Epithelial cell of prostate (primary cell): ENCODE results near the gene CPNE2.
A peak's percentile ranks its signal among the peaks of the same experiment; 100 is the strongest.

Source experiments
- DNase-seq: peaks from one replicate; pipeline ENCODE4 v3.0.0-alpha.2; 2011; ENCODE audit warnings: low read depth, low spot score
- H3K27ac ChIP-seq: fragments of 450-650 bp; 2 replicates; pipeline ENCODE4 v1.5.1; 2017; ENCODE audit warnings: mild to moderate bottlenecking

The CPNE2 gene

DNA sequence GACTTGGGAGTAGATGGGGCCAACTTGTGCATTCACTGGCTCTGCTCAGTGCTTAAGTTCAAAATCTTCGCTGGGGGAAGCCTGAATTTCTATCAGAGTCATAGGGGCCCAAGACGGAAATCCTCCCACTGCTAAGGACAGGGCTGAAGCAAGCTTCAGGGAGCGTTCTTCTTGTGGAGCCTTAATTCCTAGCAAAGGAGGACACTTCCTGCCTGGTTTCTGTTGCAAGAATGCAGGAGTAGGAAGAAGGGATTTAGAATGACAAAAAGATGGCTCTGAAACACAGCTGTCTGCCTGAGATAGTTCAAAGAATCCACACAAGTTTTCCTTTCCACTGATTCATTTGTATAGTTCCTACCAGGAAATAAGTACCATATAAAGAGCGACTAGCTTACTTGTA, 67.1 kb downstream of the CPNE2 start:
- DNase-seq, result no peak
- H3K27ac ChIP-seq, result no peak overlapping the region

DNA sequence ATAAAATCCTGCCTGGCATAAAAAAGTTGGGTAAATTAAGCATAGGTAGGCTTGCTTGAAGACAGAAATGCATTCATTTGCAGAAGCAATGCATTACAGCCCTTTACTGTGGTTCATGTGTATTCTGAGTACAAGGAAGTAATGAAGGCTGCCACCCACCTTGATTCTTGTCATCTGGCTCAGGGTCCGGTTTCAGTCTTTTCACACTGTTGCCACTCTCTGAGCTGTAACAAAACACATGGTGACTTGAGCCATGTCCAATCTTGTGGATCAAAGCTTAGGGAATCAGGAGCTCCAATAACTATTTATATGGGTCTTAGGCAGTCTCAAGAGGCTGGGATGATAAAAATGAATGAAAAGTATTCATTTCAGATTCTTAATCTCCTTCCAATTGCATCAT, 71.5 kb downstream of the CPNE2 start:
- DNase-seq, result no peak
- H3K27ac ChIP-seq, result no peak overlapping the region

DNA sequence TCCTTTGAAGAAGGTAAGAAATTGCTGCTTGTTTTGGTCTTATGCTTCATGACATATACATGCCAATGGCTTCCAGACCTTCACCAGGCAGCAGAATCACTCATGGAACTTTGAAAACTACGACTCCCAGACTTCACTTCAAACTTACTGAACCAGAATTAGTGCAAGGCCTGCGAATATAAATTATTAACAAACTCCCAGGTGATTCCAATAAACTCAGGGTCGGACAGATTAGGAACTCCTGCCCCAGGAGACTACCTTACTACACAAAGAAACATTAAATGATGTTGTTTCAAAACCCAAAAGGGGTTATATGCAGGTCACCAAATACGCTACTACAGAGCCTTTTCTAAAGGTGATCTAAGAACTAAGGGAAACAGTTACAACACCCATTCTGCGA, 73.1 kb downstream of the CPNE2 start:
- no peak overlapping the region for H3K27ac ChIP-seq
- no peak for DNase-seq

DNA sequence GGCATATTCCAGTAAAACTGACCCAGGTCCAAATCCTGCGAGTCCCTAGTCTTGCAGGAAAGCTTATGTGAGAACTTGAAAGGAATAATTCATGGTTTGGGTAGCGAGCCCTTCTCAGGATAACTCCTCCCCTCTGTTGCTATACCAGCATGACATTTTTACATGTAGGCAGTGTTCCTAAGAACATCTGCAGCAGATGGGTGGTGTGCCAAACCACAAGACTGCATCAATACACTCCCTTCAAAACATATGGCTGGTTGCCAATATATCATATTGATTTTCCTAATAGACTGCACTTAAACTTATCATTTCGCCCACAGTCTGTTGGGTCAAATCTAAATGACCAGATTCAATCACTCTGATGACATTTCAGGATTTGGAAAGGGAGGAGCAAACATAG, 73.6 kb downstream of the CPNE2 start:
- DNase-seq, result no peak
- no peak overlapping the region for H3K27ac ChIP-seq

DNA sequence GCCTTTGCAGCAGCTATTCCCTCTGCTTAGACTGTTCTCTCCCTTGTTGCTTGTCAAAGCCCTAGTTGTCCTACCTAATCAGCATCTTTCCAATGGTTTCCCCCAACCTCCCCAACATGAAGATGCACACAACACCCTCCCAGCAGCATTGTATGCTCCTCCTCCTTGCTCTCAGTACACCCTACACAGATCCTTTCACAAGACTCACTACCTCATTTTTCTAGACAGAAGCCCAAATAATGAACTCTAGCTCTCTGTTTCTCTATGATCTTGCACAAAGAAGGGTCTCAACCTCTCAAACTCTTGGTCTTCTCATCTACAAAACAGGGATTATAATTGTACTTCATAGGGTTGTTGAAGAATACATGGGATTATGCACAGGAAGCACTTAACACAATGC, 74.1 kb downstream of the CPNE2 start:
- no peak for DNase-seq
- H3K27ac ChIP-seq, result peak overlapping the region; percentile 33

DNA sequence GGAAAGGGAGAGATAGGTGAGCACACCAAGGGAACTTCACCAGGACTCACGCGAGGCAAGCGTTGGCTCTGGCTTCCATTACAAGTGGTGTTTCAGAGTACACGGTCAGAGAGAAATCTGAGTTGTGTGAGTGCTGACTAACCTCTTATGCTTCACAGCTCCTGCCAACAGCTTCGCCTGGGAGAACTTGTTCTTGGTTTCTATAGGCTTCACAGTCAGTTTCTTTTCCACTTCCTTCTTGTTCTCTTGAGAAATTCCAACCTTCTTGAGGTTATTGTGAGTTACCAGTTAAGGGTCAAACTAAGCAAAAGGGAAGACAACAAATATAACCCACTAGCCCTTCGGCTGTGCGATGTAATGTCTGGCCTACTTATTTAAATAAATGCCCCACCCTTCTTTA, 74.6 kb downstream of the CPNE2 start:
- peak overlapping the region; percentile 33 for H3K27ac ChIP-seq
- DNase-seq, result peak; percentile 70

DNA sequence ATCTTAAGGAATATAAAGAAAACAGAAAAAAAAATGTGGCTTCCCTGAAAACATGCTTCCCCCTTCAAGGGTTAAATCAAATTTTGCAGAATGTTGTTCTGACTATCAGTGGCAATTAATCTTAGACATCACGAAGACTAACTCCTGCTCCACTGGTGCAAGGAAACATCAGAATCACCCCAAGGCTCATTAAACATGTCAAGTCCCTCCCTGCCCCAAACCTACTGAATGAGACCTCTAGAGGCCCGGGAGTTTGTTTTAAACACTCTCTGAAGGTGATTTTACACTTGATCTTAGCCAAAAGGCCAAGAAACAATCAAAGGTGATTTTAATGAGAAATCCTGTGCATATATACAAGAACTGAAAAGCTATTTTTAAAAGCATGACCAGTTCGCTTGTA, 75.2 kb downstream of the CPNE2 start:
- DNase-seq, result no peak
- peak overlapping the region; percentile 33 for H3K27ac ChIP-seq

DNA sequence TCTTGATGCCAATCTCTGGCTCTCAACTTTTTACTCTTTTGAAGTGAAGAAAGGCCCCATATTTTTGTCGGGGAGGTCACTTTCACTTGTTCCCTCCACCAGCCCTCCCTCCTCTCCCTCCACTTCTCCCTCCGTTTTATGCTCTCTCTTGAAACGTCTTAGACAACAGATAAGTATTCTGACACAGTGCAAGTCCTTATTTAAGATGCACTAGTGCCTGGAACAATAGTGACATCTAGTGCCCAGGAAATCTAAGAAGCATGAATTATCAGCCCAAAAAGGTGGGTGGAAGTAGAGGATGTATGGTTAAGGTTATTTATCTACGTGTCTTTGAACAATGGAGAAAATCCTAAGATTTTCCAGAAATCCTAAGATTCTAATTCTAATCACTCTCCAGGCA, 75.6 kb downstream of the CPNE2 start:
- H3K27ac ChIP-seq, result peak overlapping the region; percentile 33
- no peak for DNase-seq

DNA sequence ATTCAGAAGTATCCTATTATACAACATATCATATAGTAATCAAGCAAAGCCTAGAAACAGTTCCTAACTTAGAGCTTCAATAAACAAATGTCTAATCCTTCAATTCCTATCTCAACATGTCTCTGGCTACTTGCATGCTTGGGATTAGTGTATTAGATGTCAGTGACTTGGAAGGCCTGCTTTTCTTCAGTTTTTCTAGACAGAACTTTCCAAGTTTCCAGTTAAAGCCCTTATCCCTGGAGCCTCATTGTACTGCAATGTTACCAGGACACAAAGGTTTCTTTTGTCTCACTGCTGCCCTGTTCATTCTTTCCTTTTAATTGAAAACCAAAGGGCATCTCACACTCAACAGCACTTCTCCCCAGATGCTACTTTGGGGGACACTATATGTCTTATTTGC, 76.9 kb downstream of the CPNE2 start:
- no peak overlapping the region for H3K27ac ChIP-seq
- no peak for DNase-seq

DNA sequence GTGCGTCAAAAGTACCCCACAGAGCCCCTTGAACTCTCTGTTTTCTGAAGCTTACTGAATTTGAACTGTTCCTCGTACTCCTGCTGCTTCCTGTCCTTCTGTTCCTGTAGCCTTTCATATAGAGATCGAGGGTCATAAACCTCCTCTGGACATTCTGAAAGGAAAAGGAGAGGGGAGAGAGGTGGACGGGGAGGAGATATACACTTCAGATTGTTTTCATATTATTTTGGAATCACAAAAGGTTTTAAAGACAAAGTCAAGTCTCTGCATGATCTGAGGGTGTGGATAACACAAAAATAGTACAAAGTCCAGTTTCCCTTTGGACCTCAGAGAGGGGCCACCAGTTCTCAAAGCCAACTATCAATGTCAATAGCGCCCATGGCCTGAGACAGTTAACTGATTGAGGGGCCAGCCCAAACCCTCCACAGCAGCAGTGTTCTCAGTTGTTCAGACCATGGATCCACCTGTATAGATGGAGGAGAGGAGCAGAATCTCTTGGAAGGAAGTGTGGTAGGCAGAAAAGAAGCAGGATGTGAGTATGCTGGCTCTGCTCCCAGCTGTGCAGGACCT, 80.4 kb downstream of the CPNE2 start:
- no peak overlapping the region for H3K27ac ChIP-seq
- DNase-seq, result no peak

DNA sequence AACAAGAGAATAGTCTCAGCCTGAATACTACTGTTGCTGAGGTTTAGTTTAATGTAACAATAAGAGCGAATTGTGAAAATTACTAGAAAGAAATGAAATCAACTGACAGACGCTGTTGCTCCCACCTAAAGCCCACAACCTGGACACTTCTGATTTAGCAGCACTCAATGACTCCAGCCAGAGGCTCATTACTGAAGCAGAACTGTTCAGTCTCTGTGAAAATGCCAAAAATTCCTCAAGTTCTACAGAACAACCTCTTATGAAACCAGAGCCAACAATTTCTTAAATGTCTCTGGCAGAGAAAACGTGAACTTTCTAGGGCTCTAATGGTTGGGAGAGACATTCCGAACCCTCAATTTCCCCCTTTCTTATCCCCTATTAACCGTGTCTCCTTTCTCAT, 83.5 kb downstream of the CPNE2 start:
- H3K27ac ChIP-seq, result no peak overlapping the region

DNA sequence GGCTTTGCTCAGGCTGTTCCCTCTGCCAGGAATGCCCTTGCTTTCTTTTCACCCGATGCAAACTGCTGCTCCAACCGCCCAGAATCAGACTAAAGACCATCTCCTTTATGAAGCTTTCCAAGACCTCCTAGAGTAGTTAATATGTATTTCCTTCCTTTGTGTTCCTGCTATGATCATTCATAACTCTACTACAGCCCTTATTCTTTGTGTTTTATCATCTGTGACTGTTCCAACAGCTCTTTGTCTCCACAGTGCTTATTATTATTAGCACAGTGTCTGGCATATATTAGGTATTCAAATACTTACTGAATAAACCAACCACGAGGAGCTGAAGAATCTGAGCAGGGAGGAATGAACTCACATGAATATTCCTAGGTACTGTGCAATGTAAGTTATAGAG, 85.8 kb downstream of the CPNE2 start:
- DNase-seq, result no peak
- H3K27ac ChIP-seq, result no peak overlapping the region

More for the DNA sequence above, 83.5 kb downstream of the CPNE2 start:
- DNase-seq, result no peak

DNA sequence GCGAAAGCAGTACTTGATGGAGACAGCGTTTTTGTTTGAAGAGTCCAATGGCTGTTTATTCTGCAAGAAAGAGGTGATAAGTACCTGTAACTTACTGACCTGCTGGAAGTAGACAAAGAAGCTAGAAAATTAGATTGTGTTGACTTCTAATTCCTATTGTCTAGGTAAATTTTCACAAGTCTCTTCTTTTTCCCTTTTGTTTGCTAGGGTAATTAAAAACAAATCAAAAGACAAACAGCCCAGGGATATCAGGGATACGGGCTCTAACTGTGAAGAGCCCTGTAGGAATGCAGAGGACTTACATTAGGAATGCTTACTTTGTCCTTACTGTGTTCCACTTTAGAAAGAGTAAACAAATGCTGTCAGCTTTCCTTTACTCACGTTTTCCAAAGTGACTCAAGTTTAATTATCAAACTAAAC, 86.4 kb downstream of the CPNE2 start:
- DNase-seq, result no peak
- no peak overlapping the region for H3K27ac ChIP-seq

DNA sequence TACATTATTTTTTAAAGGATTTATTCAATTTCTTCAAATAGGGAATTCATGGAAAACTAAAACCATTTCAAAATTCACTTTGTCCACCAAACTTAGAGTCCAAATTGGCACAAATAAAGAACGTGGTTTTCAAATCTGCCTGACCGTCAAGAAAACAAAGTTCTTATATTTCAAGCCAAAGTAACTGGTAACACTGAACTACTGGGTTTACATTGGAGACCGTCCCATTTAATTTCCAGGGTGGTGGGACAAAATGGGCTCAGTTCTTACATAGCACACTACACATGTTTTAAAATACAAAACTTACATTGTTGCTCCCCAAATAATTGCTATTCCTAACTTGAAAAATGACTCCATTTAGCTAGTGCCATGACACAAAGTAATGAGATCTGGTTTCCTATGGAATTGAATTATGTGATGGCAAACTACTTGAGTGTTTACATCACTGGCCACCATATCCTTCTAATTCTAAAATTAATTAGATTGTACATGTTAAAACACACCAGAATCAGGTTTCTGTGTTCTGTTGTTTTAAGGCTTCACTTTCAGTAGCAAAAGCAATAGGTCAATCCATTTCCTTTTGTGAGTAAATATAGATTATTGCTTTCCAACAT, 86.9 kb downstream of the CPNE2 start:
- DNase-seq, result no peak
- no peak overlapping the region for H3K27ac ChIP-seq

DNA sequence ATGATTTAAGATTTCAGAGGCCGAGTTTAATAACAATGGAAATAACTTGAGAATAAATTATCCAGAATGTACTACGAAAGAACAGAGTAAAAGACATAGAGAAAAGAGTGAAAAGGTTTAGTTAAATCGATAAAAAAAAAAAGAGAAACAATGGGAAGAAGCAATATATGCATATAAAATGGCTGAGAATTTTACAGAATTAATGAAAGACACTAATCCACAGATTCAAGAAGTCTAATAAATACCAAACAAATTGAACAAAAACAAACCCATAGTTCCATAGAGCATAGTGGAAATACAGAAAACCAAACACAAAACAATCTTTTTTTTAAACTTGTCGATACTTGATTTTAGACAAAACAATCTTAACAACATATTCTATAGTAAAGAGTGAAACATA, 91.7 kb downstream of the CPNE2 start:
- DNase-seq, result no peak
- no peak overlapping the region for H3K27ac ChIP-seq

DNA sequence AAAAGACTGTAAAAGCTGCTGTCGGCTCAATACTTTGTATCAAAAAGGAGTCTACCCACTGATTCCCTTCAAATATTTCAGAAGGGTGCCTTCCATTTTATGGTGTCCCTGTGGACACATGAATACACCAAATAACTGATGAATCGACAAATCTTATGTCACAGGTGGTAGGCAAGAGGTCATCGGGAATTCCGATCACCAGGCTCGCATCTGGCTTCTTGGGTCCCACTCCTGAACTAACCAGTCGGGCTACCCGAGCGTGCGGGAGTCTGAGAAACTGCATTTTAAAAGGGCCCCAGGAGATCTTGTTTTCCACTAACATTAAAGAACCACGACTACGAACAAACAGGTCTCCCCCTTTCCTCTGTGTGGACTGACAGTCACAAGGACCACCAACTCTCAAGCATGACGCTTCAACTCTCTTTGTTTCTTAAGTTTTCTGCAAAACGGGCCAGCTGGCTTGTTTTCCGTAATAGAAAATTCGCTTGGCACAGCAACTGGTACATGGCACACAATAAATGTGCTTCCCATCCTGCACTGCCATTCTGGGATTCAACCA, 92.6 kb downstream of the CPNE2 start:
- DNase-seq, result no peak
- peak overlapping the region; percentile 93 for H3K27ac ChIP-seq

DNA sequence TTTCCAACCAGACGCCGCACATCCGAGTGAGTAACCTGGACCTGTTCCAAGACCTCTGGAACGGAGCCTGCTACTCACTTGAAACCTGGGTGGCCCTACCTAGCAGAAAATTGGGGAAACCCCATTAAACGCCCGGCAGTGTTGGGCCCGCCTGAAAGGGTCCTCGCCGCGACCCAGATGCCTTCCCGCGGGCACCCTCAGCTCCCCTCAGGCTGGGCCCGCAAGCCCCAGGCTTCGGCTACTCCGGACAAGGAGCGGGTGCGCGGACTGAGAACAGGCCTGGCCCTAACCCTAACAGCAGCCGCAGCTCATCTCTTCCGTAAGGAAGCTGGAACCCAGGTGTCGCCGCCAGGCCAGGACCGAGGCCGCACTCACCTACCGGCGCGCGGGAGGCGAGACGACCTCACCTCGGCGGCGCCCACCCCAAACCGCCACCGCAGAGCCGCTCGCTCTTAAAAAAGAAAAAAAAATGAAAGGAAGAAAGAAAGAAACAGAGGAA, 93.1 kb downstream of the CPNE2 start:
- peak overlapping the region; percentile 93 for H3K27ac ChIP-seq
- no peak for DNase-seq

DNA sequence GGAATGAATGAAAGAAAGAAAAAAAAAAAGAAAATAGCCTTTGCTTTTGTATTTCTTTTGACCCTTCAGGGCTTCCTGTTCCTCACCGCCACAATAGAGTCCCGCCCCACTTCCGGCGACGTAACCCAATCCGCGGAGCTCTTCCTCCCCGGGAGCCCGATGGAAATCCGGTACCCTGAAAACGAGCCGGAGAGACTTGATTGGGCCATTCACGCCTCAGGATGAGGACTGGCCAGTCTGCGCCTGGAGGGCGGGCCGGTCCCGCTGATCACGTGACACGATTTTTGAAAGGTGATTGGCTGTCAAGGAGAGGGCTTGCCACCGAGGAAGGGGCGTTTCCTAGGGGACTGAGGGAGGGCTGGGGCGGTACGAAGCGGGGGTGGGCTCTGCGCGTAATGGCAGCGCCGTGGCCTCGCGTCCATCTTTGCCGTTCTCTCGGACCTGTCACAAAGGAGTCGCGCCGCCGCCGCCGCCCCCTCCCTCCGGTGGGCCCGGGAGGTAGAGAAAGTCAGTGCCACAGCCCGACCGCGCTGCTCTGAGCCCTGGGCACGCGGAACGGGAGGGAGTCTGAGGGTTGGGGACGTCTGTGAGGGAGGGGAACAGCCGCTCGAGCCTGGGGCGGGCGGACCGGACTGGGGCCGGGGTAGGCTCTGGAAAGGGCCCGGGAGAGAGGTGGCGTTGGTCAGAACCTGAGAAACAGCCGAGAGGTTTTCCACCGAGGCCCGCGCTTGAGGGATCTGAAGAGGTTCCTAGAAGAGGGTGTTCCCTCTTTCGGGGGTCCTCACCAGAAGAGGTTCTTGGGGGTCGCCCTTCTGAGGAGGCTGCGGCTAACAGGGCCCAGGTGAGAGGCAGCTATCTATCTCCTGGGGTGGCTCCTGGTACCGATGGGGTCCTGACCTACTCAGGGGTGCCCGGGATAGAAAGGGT, 93.8 kb downstream of the CPNE2 start, which contains the start of the genes PSME3IP1 and RSPRY1:
Gene PSME3IP1, minus strand, starts transcription at position 95 of the 927 bp plus-strand sequence. CDS start 12,185 bp downstream, outside the sequence.
Gene RSPRY1, plus strand, starts transcription at position 385 of the 927 bp plus-strand sequence. CDS start 18,330 bp downstream, outside the sequence.
- H3K27ac ChIP-seq, result peak within 1 kb of the TSS; percentile 93
- peak; percentile 98 for DNase-seq

DNA sequence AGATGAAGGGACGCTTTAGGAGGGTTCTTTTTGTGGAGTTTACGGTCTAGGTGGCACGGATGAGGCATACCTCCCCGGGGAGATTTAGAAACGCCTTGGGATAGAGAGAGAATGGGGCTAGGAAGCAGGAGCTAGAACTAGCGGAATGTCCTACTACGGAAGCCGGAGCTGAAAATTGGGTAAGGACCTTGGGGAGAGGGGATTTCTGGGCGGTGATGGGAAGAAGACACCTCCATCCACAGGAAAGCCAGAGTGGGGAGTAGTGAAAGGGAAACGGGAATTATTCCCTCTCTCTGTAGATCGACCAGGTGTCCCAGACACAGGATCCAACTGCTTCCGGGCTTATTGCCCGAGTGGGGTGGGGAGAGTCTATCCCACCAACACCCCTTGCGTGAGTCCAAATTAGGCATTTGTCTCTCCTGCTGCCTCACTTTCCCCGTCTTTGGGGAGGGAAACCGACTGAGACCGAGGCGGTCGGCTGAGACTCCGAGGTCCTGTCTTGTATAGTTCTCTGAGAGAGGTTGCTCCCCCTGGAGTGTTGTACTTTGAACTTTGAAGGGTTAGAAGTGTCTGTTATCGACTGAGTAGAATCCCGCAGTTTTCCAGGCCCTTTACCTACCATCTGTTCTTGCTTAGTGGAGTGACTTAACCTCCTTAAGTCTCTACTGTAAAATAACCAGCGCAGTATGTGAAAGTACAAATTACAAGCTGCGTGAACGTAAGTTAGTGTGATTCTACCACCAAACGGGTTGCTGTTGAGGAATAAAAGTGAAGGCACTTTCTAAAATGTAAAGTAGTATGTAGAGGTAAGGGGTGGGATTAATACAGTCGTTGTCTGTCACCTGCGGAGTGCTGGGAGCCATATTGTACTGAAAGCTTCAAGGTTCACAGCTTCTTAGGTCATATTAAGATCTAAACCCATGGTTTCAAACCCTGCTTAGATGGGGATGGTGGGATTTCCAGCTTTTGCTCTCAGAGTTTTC, 94.8 kb downstream of the CPNE2 start:
- H3K27ac ChIP-seq, result peak overlapping the region; percentile 93
- no peak for DNase-seq
